NCI-H82 treated with DMSO at 0.1 percent for 48 hours (cell line): Measurements from ENCODE around the gene ITGAE.
"Not testable (repeated sequence)": the region's sequence is repeated elsewhere in the genome, so short reads cannot be mapped to it uniquely, and the experiment has no call there.

ENCODE experiments used
- DNase-seq: peaks from one replicate; lab custom pipeline; 2025; ENCODE audit not compliant: unreplicated experiment; lab: John Stamatoyannopoulos, UW

The ITGAE gene

DNA sequence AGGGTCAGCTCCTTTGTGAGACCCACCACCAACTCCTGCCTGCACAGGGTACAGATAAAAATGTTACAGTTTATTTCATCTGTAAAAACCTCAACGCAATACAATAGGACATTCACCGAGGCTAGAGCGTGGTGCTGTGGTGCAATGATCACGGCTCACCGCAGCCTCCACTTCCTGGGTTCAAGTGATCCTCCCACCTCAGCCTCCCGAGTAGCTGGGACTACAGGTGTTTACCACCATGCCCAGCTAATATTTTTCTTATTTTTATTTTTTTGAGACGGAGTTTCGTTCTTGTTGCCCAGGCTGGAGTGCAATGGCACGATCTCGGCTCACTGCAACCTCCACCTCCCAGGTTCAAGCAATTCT lies 66.1 kb downstream of the ITGAE start:
- DNase-seq: not testable (repeated sequence)

DNA sequence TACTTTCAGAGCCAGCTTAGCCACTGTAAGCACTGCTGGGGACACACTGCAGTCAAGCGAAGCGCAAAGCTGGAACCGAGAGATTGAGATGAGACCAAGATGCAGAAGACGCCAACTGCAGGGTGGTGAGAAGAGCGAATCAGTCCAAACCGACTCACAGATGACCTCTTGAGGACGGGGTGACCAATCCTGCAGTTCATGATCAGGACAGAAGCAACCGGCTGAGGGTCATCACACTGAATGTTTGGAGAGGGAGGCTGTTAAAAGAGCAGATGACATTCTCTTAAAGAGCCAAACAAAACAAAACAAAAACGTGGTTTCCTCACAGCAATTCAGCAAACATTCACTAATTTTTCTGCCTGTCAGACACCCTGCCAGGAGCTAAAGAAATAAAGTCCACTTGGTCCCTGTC lies 68.8 kb downstream of the ITGAE start:
- no peak for DNase-seq

DNA sequence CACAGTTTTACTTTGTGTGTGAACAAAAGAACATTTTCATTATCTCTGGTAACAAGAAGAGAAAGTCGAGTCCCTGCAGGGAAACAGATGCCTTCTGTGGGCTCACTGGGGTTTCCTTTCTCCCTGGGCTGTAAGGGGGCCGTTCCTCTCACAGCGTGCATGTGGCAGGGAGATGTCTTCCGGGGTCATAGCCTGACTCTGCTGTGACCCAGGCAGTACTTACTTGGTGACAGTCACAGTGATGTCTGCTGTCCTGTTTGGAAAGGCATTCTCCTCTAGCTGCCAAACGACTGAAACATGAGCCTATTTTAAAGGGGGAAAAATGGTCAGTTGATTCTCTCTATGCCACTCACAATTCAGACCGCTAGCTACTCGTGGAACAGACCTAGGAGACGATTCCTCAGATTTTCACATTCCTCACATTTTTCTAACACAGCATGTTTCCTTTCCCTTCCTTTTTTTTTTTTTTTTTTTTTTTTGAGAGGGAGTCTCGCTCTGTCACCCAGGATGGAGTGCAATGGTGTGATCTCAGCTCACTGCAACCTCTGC lies 70.0 kb downstream of the ITGAE start:
- no peak for DNase-seq

DNA sequence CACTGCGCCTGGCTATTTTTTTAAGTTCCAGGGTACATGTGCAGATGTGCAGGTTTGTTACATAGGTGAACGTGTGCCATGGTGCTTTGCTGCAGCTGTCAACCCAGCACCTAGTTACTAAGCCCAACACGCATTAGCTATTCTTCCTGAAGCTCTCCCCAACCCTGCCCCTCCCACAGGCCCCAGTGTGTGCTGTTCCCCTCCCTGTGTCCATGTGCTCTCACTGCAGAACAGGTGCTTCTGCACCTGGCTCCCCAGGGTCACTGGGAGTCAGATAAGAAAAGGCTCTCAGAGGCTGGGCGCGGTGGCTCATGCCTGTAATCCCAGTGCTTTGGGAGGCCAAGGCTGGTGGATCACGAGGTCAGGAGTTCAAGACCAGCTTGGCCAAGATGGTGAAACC lies 71.1 kb downstream of the ITGAE start:
- no peak for DNase-seq

DNA sequence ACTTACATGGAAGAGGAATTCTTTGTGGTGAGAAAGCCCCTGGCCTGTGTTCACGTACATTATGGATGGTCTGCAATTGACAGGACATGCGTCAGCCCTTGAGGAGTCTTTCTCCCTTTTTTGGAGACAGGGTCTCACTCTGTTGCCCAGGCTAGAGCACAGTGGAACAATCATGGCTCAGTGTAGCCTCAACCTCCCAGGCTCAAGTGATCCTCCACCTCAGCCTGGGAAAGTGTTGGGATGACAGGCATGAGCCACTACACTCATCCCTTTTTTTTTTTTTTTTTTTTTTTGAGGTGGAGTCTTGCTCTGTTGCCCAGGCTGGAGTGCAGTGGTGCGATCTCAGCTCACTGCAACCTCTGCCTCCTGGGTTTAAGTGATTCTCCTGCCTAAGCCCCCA lies 72.9 kb downstream of the ITGAE start:
- not testable (repeated sequence) for DNase-seq

DNA sequence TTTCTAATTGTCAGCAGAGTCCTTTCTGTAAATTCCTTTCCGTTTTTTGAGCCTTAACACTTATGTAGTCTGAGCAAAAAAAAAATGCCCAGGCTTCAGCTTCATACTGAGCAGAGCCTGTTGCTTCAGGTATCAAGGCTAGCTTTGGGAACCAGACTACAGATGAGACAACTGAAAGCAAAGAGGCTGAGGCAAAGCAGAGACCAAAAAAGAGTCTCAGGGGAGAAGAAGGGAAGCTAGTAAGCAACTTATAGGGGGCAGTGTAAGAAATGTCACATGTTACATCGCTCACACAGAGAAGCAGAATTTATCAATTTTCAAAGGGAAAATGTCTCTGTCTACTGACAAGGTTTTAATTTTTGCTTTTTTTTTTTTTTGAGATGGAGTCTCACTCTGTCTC lies 73.9 kb downstream of the ITGAE start:
- DNase-seq: no peak

DNA sequence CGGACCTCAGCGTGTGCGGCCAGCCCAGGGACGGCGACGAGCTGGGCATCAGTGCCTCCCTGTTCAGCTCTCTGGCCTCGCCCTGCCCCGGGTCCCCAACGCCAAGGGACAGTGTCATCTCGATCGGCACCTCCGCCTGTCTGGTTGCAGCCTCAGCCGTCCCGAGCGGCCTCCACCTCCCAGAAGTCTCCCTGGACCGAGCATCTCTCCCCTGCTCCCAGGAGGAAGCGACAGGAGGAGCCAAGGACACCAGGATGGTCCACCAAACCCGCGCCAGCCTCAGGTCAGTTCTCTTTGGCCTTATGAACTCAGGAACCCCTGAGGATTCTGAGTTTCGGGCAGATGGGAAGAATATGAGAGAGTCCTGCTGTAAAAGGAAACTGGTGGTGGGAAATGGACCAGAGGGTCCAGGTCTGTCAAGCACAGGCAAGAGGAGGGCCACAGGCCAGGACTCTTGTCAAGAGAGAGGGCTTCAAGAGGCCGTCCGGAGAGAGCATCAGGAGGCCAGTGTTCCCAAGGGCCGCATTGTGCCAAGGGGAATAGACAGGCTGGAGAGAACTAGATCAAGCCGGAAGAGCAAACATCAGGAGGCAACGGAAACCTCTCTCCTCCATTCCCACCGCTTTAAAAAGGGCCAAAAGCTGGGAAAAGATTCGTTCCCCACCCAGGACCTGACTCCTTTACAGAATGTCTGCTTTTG lies 76.5 kb downstream of the ITGAE start:
- no peak for DNase-seq

DNA sequence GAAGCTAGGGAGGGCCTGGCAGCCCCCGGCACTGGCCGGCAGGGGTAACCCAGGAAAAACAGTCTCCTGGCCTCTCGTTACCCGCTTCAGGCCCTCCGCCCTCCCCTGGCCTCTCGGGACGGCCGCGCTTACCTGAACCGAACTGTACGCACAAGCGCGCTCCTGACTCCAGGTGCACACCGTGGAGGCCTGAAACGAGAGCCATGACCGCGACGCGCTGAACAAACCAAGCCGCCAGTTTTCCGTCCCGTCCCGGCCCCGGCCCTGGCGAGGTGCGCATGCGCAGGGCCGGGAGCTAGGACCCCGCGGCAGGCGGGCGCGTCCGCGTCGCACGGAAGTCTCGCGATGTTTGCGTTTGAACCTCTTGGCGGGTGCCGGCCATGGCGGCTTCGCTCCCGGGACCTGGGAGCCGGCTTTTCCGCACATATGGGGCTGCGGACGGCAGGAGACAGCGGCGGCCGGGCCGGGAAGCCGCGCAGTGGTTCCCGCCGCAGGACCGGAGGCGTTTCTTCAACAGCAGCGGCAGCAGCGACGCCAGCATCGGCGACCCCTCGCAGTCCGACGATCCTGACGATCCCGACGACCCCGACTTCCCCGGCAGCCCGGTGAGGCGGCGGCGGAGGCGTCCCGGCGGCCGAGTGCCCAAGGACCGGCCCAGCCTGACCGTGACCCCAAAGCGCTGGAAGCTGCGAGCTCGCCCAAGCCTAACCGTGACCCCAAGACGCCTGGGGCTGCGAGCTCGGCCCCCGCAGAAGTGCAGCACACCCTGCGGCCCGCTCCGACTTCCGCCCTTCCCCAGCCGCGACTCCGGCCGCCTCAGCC lies 77.2 kb downstream of the ITGAE start, which contains the start of gene HASPIN:
Gene HASPIN, plus strand, starts transcription at position 348 of the 822 bp plus-strand sequence. Its CDS starts 33 bp downstream, at position 381.
- peak; percentile 75 for DNase-seq

DNA sequence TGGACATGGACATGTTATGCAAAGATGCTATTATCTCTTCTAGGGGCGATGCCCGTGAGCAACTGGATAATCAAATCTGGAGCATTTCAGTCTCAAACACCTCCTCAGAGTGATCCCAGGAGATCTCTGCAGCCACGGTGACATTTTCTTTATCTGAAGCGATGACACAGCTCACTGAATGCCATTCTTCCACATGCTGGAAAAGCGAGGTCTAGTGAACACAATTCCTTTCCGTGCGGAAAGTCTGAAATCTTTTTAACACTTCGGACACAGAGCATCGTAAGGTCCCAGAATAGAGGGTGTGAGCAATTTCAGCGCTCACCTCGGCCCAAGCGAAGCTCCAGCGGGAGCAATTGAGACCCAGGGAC lies 77.8 kb downstream of the ITGAE start:
- no peak for DNase-seq

DNA sequence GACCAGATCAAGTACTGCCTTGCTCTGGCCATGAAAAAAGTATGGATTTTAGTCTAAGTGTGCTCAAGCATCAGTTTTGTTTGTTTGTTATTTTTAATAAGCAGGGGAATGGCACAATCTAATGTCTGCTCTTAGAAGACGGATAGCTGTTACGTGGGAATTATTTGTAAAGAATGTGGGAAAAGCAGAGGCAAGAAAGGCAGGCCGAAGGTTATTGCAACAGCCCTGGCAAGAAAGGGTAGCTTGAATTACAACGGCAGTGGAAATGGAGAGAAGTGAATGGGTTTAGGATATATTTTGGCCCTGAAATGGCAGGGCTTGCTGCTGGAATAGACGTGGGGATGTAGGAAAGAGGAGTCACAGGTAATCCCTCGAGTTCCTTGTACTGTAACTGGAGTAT lies 78.3 kb downstream of the ITGAE start:
- no peak for DNase-seq

DNA sequence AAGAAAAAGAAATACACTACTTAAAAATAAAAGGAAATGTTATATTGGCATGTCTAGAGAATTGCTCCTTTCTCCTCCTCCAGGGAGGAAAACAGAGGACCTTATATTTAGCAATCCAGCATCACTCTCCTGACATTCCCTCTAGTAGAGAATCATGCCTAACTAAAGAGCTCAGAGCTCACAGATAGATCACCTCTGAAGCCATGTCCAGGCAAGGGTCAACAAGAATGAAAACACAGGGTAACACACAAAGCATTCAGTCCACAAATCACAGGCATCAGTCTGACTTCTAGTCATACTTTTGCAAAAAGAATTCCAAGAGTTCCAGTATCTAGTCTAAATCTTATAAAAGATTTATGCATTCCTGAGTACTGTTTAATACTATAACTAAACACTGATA lies 81.7 kb downstream of the ITGAE start:
- no peak for DNase-seq

DNA sequence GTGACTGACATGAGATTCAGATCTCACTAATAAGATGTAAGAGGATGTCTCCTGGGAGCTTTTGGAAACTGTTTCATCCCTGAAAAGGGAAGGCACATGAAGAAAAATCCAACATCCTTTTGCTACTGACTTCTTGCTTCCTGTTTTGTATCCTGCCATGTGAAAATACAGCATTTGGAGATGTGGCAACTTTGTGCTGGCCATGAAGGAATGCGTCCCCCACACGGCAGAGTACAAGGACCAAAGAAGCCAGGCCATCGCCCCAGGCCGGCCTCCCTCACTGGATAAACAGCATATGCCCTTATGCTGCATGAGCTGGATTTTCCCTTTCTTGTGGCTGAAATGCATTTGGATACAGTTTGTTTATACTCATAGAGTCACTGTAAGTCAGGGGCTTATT lies 82.8 kb downstream of the ITGAE start:
- no peak for DNase-seq

DNA sequence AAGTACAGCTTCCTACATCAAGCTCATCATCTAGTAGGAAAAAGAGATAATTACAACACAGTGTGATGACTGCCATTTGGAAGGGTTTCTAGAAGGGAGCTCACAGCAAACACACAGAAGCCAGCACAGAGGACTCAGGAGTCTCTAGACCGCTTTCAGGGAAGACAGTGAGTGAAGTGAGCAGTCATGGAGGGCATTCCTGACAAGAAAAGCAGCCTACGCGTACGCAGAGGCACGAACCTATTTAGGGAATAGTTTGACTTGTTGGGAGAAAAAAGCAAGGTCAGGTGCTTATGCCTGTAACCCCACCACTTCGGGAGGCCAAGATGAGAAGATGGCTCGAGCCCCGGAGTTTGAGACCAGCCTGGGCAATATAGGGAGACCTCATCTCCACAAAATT lies 85.7 kb downstream of the ITGAE start:
- no peak for DNase-seq

DNA sequence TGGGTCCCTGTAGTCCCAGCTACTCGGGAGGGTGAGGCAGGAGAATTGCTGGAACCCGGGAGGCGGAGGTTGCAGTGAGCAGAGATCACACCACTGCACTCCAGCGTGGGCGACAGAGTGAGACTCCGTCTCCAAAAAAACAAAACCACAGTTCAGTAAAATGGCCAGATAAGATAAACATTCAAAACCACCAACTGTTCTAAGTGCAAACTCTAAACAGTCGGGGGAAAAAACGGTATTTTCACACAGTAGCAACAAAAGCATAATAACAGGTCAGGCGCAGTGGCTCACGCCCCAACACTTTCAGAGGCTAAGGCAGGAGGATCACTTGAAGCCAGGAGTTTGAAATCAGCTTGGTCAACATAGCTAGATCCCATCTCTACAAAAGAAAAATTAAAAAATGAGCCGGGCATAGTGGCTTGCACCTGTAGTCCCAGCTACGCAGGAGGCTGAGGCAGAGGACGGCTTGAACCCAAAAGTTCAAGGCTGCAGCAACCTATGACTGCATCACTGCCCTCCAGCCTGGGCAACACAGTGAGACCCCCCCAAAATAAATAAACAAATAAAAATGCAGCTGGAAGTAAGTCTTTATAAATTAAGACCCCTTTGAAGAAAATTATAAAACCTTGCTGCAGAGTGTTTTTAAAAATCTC lies 88.1 kb downstream of the ITGAE start:
- DNase-seq: no peak

DNA sequence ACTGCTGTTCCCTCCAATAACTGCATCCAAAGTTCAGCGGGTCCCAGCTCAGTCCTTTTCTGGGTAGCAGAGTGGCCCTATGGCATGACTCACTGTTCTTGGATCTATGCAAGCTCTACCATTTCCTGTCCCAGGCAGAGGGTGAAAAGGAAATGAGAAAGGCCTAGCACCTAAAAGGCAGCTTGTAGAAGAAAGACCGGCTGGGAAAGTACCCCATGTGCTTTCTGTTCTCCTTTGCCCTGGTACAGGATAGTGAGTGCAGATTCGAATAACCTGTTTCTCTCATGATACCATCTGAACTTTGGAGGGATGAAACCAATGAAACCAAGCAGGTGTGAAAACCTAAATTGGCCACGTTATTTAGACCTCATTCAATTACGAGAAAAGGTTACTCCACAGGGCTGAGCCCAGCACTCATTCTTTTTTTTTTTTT lies 90.0 kb downstream of the ITGAE start:
- no peak for DNase-seq

DNA sequence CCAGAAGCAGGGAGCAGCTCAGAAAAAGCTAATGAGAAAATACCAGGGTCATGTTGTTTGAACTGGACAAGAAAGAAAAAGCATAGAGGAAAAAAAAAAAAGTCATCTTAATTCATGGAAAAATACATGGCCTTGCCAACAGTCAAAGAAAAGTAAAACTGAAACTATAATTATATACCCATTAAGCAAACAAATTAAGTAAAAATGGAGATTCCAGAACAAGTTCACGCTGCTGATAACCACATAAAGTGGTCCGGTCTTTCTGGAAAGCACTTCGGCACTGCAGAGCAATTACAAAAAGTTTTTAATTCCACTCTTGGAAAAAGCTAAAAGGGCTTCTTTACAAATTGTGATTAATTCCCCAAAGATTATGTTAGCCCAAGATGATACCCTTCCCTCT lies 92.6 kb downstream of the ITGAE start:
- DNase-seq: no peak

DNA sequence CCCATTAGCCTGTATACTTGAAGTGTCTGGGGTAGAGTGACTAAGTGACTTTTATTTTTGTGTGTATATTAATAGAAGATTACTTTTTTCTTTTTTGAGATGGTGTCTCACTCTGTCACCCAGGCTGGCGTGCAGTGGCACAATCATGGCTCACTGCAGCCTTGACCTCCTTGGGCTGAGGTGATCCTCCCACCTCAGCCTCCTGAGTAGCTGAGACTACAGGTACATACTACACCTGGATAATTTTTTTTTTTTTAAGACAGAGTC lies 95.3 kb downstream of the ITGAE start:
- not testable (repeated sequence) for DNase-seq

DNA sequence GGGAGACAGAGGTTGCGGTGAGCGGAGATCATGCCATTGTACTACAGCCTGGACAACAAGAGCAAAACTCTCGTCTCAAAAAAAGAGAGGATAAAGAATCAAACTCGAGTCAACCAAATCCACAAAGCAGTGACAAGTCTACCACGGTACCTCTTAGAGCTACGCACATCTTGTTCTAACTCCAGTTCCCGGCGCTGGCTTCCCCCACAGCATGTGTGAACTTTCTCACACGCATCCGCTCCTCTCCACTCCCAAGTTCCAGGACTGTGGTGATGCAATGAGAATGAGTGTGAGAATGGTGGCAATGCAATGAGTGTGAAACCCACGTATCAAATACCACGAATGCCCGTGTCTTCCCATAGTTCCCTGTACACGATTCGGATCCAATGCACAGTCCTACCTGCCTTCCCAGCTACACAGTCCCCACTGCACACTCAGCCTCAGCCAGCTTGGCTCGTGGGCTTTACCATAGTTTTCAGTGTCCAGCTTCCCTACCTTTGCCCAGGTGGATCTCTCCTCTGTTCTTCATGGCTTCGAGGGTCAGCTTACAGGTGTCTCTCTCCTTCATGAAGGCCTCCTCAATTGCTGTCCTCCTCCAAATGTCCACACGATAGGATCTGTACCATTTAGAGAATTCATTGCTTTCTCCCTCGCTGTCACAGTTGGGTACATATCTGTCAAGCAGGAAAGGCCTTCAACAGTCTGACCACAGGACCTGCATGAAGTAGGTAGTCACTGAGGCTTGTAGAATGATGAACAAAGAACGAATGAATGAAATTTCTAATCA lies 95.9 kb downstream of the ITGAE start:
- DNase-seq: no peak

DNA sequence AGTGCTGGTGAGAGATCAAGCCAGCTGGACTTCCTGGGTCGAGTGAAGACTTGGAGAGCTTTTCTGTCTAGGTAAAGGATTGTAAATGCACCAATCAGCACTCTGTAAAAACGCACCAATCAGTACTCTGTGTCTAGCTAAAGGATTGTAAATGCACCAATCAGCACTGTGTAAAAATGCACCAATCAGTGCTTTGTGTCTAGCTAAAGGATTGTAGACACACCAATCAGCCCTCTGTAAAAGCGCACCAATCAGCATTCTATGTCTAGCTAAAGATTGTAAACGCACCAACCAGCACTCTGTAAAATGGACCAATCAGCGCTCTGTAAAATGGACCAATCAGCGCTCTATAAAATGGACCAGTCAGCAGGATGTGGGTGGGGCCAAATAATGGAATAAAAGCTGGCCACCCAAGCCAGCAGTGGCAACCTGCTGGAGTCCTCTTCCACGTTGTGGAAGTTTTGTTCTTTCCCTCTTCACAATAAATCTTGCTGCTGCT lies 98.9 kb downstream of the ITGAE start:
- DNase-seq: not testable (repeated sequence)

DNA sequence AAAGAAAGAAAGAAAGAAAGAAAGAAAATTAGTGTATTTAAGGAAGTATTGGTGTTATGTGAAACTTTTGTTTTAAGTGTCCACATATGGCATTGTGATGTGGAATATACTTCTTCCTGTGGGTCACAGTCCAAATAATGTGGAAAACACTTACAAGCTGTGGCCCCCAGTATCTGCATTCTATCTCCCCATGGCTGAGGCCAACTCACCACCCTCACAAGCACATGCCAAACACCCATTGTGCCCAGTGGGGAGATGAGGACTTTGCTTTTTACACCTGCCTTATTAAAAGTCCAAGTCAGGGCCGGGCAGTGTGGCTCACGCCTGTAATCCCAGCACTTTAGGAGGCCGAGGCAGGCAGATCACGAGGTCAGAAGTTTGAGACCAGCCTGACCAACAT lies 101.0 kb downstream of the ITGAE start:
- DNase-seq: no peak

DNA sequence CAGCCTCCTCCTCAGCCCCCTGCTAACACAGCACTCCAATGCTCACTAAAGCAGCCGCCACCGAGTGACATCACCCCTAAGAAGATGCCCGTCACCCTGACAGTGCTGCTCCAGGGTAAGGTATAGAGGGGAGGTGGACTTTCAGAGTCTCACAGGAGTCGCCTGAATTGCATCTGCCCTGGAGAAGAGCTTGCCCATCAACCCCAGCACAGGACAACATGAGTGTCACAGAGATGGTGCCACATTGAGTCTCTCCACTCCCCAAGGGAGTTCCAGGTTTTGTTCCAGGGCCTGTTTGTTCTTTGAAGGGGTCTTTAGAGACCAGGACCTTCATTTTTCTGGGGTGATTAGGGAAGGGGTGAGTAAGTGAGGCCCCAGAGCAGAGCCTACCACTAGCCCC lies 102.8 kb downstream of the ITGAE start:
- no peak for DNase-seq
